ENCODE results near the gene DNAAF3. TPM values are rescaled to one million over a fixed set of nuclear protein-coding genes. Genes with fewer than 3 reads are reported as not detected.

DNAAF3 gene
- 1 to 10 TPM; 3.3 to 9.1 (median 5.5) TPM for total RNA-seq

- Histone ChIP-seq H3K4me3 (replicated peaks in 1 of 3) (peak within 1 kb of the TSS in 2 of 3 donors; percentile 24 to 49), H3K27me3 (peaks cover 4% of the 10 kb centered on the region), H3K36me3 (no peaks in the 10 kb centered on the region), H3K4me1 (peaks cover 6 to 8% of the 10 kb centered on the region in 2 donors), H3K27ac (no peak within 1 kb of the TSS), H3K9me3 (no peaks in the 10 kb centered on the region)
- WGBS, 2 donors, result 1 to 4% methylated on average over 33 of the region's 33 CpGs
- intact Hi-C loops (cut with DNase I), result no loop called here
- DNase-seq, result peak; percentile 96 to 98
- TF ChIP-seq POLR2A (IDR thresholded peaks at IDR 0.05) (no peak), CTCF (IDR thresholded peaks at IDR 0.05) (peak in 3 of 6 experiments; percentile 8 to 35 (median 30))
These were observed at the start of gene DNAAF3 for GRCh38 chr19:55166530-55167268. Gene DNAAF3, minus strand, starts transcription at chr19:55166613. Its CDS starts 200 bp downstream, at chr19:55166413.

GRCh38 chr19:55213547-55213946 is 47.1 kb upstream of the DNAAF3 start:
- Histone ChIP-seq H3K27me3 (no peaks in the 10 kb centered on the region), H3K27ac (no peak overlapping the region), H3K4me1 (peaks cover 4 to 13% of the 10 kb centered on the region in 2 donors), H3K4me3 (replicated peaks in 1 of 3) (no peak overlapping the region), H3K36me3 (no peaks in the 10 kb centered on the region), H3K9me3 (no peaks in the 10 kb centered on the region)
- DNase-seq, result no peak
- TF ChIP-seq CTCF (IDR thresholded peaks at IDR 0.05) (no peak), POLR2A (IDR thresholded peaks at IDR 0.05) (no peak)
- intact Hi-C loops (cut with DNase I), result no loop called here
- 74 to 81% methylated on average over 7 of the region's 7 CpGs for WGBS, 2 donors

GRCh38 chr19:55212447-55212846 is 46.0 kb upstream of the DNAAF3 start:
- DNase-seq, result no peak
- Histone ChIP-seq H3K9me3 (no peaks in the 10 kb centered on the region), H3K36me3 (no peaks in the 10 kb centered on the region), H3K27me3 (no peaks in the 10 kb centered on the region), H3K4me1 (peaks cover 4 to 13% of the 10 kb centered on the region in 2 donors), H3K4me3 (replicated peaks in 1 of 3) (no peak overlapping the region), H3K27ac (no peak overlapping the region)
- 68 to 70% methylated on average over 3 of the region's 3 CpGs for WGBS, 2 donors
- intact Hi-C loops (cut with DNase I), result no loop called here
- no peak for TF ChIP-seq POLR2A (IDR thresholded peaks at IDR 0.05)
- no peak for TF ChIP-seq CTCF (IDR thresholded peaks at IDR 0.05)

GRCh38 chr19:55209693-55210472 is 43.5 kb upstream of the DNAAF3 start:
- Histone ChIP-seq H3K27me3 (no peaks in the 10 kb centered on the region), H3K4me3 (replicated peaks in 1 of 3) (no peak overlapping the region), H3K9me3 (no peaks in the 10 kb centered on the region), H3K4me1 (peaks cover 0 to 8% of the 10 kb centered on the region in 2 donors), H3K36me3 (no peaks in the 10 kb centered on the region), H3K27ac (no peak overlapping the region)
- DNase-seq, result no peak
- intact Hi-C loops (cut with DNase I), result no loop called here
- TF ChIP-seq CTCF (IDR thresholded peaks at IDR 0.05), result no peak
- no peak for TF ChIP-seq POLR2A (IDR thresholded peaks at IDR 0.05)
- WGBS, 2 donors, result 69 to 72% methylated on average over 17 of the region's 17 CpGs
